OCI-LY1 (cell line): ENCODE measurements around the gene PTPRG.

Source experiments
- H2AFZ ChIP-seq: fragments of 200-600 bp; sonication (generic), shearing (Covaris generic); 2 replicates; pipeline ENCODE4 v1.6.0; 2014; ENCODE audit warnings: antibody characterized with exemption, mild to moderate bottlenecking, low read length
- H3F3A ChIP-seq: fragments of 200-600 bp; sonication (generic), shearing (Covaris generic); 2 replicates; pipeline ENCODE4 v1.6.0; 2014; ENCODE audit warnings: mild to moderate bottlenecking, antibody characterized with exemption, low read length, moderate library complexity; ENCODE audit not compliant: insufficient read depth
- H3K27ac ChIP-seq: fragments of 200-600 bp; sonication (generic); 2 replicates; pipeline ENCODE4 v1.5.1; 2014; ENCODE audit warnings: low read length, mixed run types, mild to moderate bottlenecking, low read depth; ENCODE audit not compliant: poor library complexity, severe bottlenecking
- H3K27me3 ChIP-seq: fragments of 200-600 bp; sonication (generic); 2 replicates; pipeline ENCODE4 v1.6.0; 2014; ENCODE audit warnings: antibody characterized with exemption, mild to moderate bottlenecking, low read length, moderate library complexity; ENCODE audit not compliant: insufficient read depth
- H3K36me3 ChIP-seq: fragments of 200-600 bp; sonication (generic); 2 replicates; pipeline ENCODE4 v1.6.1; 2014; ENCODE audit warnings: mild to moderate bottlenecking, antibody characterized with exemption, low read length, moderate library complexity, mixed read lengths; ENCODE audit not compliant: insufficient read depth
- H3K4me1 ChIP-seq: fragments of 200-600 bp; sonication (generic); 2 replicates; pipeline ENCODE4 v1.5.1; 2014; ENCODE audit warnings: mild to moderate bottlenecking, low read length, moderate library complexity; ENCODE audit not compliant: insufficient read depth, severe bottlenecking
- H3K4me2 ChIP-seq: fragments of 200-600 bp; sonication (generic), shearing (Covaris generic); 2 replicates; pipeline ENCODE4 v1.6.1; 2014; ENCODE audit warnings: low read length
- H3K4me3 ChIP-seq: fragments of 200-600 bp; sonication (generic); 2 replicates; pipeline ENCODE4 v1.5.1; 2014; ENCODE audit warnings: low read length, low read depth, mild to moderate bottlenecking, mixed read lengths; ENCODE audit not compliant: poor library complexity, severe bottlenecking
- H3K79me2 ChIP-seq: fragments of 200-600 bp; shearing (Covaris generic); 2 replicates; pipeline ENCODE4 v1.6.1; 2016; ENCODE audit warnings: mixed run types, low read length, mixed read lengths; ENCODE audit not compliant: insufficient read depth
- H3K9ac ChIP-seq: fragments of 200-600 bp; sonication (generic), shearing (Covaris generic); 2 replicates; pipeline ENCODE4 v1.6.1; 2014; ENCODE audit warnings: mild to moderate bottlenecking, low read length, mixed read lengths
- H3K9me2 ChIP-seq: fragments of 200-600 bp; sonication (generic), shearing (Covaris generic); 2 replicates; pipeline ENCODE4 v1.6.1; 2014; ENCODE audit warnings: low read depth, mild to moderate bottlenecking, low read length, mixed read lengths
- H3K9me3 ChIP-seq: fragments of 200-600 bp; shearing (Covaris generic); 2 replicates; pipeline ENCODE4 v1.6.1; 2014; ENCODE audit warnings: low read length, mixed read lengths
- H4K20me1 ChIP-seq: fragments of 200-600 bp; sonication (generic), shearing (Covaris generic); 2 replicates; pipeline ENCODE4 v1.6.0; 2016; ENCODE audit warnings: mild to moderate bottlenecking, low read length; ENCODE audit not compliant: insufficient read depth
- CTCF ChIP-seq: fragments of 200-600 bp; sonication (generic), shearing (Covaris generic); IDR thresholded peaks from 2 replicates; pipeline ENCODE4 v1.5.1; 2017; ENCODE audit warnings: mild to moderate bottlenecking, antibody characterized with exemption, low read length, moderate library complexity, mixed read lengths
- EZH2 ChIP-seq: fragments of 200-600 bp; sonication (generic), shearing (Covaris generic); IDR thresholded peaks from 2 replicates; pipeline ENCODE4 v1.8.0; 2017; ENCODE audit warnings: borderline replicate concordance, mixed run types, mild to moderate bottlenecking, antibody characterized with exemption, low read length, moderate library complexity, mixed read lengths

Gene PTPRG

GRCh38 chr3:61940236-61940635 is 378.9 kb downstream of the PTPRG start:
- no peaks in the 10 kb centered on the region for H3F3A ChIP-seq
- H3K9ac ChIP-seq, result no peak overlapping the region
- no peaks in the 10 kb centered on the region for H3K9me2 ChIP-seq
- TF ChIP-seq EZH2 (no peak), CTCF (no peak)
- no peak overlapping the region for H3K4me3 ChIP-seq
- no peak overlapping the region for H3K4me2 ChIP-seq
- H3K4me1 ChIP-seq, result no peaks in the 10 kb centered on the region
- H3K27ac ChIP-seq, result no peak overlapping the region
- no peaks in the 10 kb centered on the region for H3K9me3 ChIP-seq
- H3K27me3 ChIP-seq, result no peaks in the 10 kb centered on the region
- H3K36me3 ChIP-seq, result no peaks in the 10 kb centered on the region
- no peak overlapping the region for H2AFZ ChIP-seq
- no peaks in the 10 kb centered on the region for H4K20me1 ChIP-seq
- H3K79me2 ChIP-seq, result no peaks in the 10 kb centered on the region

GRCh38 chr3:61943975-61944374 is 382.6 kb downstream of the PTPRG start:
- no peak overlapping the region for H3K4me3 ChIP-seq
- no peak overlapping the region for H3K4me2 ChIP-seq
- no peak for TF ChIP-seq EZH2
- H3K36me3 ChIP-seq, result no peaks in the 10 kb centered on the region
- H3K9ac ChIP-seq, result no peak overlapping the region
- H3K79me2 ChIP-seq, result no peaks in the 10 kb centered on the region
- no peaks in the 10 kb centered on the region for H3K4me1 ChIP-seq
- no peak overlapping the region for H3K27ac ChIP-seq
- H3K9me3 ChIP-seq, result no peaks in the 10 kb centered on the region
- H4K20me1 ChIP-seq, result no peaks in the 10 kb centered on the region
- no peaks in the 10 kb centered on the region for H3K27me3 ChIP-seq
- no peaks in the 10 kb centered on the region for H3F3A ChIP-seq
- no peak overlapping the region for H2AFZ ChIP-seq
- H3K9me2 ChIP-seq, result no peaks in the 10 kb centered on the region

GRCh38 chr3:61944726-61945125 is 383.4 kb downstream of the PTPRG start:
- H3K9me2 ChIP-seq, result no peaks in the 10 kb centered on the region
- H3K4me3 ChIP-seq, result no peak overlapping the region
- H3F3A ChIP-seq, result no peaks in the 10 kb centered on the region
- H2AFZ ChIP-seq, result no peak overlapping the region
- no peak overlapping the region for H3K9ac ChIP-seq
- H3K9me3 ChIP-seq, result no peaks in the 10 kb centered on the region
- no peaks in the 10 kb centered on the region for H3K79me2 ChIP-seq
- no peaks in the 10 kb centered on the region for H3K36me3 ChIP-seq
- H3K4me1 ChIP-seq, result no peaks in the 10 kb centered on the region
- H3K4me2 ChIP-seq, result no peak overlapping the region
- no peak overlapping the region for H3K27ac ChIP-seq
- H4K20me1 ChIP-seq, result no peaks in the 10 kb centered on the region
- TF ChIP-seq EZH2 (no peak), CTCF (no peak)
- no peaks in the 10 kb centered on the region for H3K27me3 ChIP-seq

- Histone ChIP-seq H3K4me3 (no peak overlapping the region), H3K36me3 (no peaks in the 10 kb centered on the region), H3K27ac (no peak overlapping the region), H3K9ac (no peak overlapping the region), H3K79me2 (no peaks in the 10 kb centered on the region), H2AFZ (no peak overlapping the region), H4K20me1 (no peaks in the 10 kb centered on the region), H3K27me3 (no peaks in the 10 kb centered on the region), H3F3A (no peaks in the 10 kb centered on the region), H3K4me2 (no peak overlapping the region), H3K4me1 (no peaks in the 10 kb centered on the region), H3K9me2 (no peaks in the 10 kb centered on the region), H3K9me3 (no peaks in the 10 kb centered on the region)
- TF ChIP-seq EZH2 (no peak), CTCF (no peak)
These were observed 384.3 kb downstream of the PTPRG start for GRCh38 chr3:61945657-61946056.
